Fibroblast of gingiva (primary cell): ENCODE results near the gene PDC.
"Not testable (repeated sequence)": the region's sequence is repeated elsewhere in the genome, so short reads cannot be mapped to it uniquely, and the experiment has no call there.

Experiments used
- DNase-seq: peaks from one replicate; pipeline ENCODE4 v3.0.0-alpha.2; 2011; ENCODE audit warnings: low read depth

Gene PDC

DNA sequence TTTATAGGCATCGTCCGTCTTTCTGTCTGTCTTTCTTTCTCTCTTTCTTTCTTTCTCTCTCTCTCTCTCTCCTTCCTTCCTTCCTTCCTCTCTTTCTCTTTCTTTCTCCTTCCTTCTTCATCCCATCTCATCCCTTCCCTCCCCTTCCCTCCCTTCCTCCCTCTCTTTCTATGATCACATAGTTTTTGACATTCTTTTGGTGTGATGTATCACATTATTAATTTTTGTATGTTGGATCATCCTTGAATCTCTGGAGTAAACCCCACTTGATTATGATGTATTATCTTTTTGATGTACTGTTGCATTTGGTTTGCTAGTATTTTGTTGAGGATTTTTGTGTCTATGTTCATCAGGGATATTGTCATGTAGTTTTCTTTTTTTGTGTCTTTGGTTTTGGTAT is 59.5 kb downstream of the PDC start:
- not testable (repeated sequence) for DNase-seq
